GM21381 (cell line): ENCODE measurements around the gene PNPLA5.
"Not testable (repeated sequence)": the region's sequence is repeated elsewhere in the genome, so short reads cannot be mapped to it uniquely, and the experiment has no call there.

ENCODE experiments used
- ATAC-seq: cut with Tn5 transposase; IDR thresholded peaks from one replicate; pipeline ENCODE4 v1.9.1; 2021; ENCODE audit warnings: mild to moderate bottlenecking, moderate library complexity; ENCODE audit not compliant: unreplicated experiment

The PNPLA5 gene, protein sequence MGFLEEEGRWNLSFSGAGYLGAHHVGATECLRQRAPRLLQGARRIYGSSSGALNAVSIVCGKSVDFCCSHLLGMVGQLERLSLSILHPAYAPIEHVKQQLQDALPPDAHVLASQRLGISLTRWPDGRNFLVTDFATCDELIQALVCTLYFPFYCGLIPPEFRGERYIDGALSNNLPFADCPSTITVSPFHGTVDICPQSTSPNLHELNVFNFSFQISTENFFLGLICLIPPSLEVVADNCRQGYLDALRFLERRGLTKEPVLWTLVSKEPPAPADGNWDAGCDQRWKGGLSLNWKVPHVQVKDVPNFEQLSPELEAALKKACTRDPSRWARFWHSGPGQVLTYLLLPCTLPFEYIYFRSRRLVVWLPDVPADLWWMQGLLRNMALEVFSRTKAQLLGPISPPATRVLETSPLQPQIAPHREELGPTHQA

DNA sequence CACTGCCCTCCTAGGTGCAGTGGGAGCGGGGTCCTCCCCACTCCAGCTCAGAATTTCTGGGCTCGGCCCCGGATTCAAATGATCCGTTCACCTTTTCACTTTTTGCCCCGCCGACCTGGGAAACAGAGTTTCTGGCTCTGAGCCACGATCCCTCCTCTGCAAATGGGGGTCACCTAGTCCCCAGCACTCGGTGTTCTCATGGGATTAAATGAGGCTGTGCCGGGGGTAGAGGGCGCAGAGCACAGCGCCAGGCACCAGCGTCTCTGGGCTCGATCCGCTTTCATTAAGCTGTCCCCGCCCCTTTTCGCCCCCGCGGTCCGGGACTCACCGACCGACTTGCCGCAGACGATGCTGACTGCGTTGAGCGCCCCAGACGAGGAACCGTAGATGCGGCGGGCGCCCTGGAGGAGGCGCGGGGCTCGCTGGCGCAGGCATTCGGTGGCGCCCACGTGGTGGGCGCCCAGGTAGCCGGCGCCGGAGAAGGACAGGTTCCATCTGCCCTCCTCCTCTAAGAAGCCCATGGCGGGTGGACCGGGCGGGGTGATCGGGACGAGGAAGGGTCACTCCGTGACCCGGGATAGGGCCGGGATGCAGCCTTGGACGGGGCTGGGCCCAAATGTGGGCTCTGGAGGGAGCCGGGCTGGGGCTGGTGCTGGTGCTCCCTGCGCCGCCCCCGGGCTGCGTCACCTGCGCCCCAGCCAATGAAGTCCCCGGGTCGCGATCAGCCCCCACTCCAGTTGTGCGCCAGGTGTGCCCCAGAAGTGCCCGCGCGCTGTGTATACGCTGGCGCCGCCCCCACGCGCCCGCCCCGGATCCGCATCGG lies at the start of gene PNPLA5:
Gene PNPLA5, minus strand, starts transcription at position 654 of the 823 bp plus-strand sequence. Its CDS starts 133 bp downstream, at position 521.
- no peak for ATAC-seq

DNA sequence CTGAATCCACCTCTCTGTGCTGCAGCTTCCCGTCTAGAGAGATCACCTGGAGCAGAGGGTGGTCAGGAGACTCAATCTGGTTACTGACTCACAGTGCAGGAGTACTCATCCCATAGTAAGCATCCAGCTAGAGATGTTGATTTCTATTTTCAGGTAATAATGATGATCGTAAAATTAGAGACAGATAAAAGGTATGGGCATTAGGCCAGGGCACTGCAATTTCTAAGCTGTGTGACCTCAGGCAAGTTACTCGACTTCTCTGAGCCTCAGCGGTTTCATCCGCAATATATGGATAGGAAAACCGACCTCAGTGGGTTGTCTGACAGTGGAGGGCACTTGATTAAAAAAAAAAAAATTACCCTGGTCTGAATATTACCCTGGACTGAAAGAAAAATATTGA lies 49.6 kb upstream of the PNPLA5 start:
- no peak for ATAC-seq

DNA sequence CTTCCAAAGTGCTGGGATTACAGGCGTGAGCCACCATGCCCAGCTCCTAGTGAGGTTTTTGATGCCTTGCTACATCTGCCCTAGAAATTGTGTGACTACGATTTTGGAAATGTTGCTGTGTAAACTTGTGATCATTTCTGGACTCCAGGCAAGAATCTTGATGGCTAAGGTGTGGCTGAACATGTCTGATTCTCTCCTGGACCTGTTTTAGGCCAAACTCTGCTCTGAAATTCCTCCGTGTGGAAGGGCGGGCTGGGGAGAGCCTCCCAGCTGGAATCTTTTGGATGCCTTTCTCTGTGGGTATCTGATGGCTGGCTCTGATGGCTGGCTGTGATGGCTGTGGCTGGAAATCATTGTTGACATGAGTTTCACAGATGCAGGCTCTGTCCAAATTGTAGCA lies 40.0 kb upstream of the PNPLA5 start:
- ATAC-seq: no peak

DNA sequence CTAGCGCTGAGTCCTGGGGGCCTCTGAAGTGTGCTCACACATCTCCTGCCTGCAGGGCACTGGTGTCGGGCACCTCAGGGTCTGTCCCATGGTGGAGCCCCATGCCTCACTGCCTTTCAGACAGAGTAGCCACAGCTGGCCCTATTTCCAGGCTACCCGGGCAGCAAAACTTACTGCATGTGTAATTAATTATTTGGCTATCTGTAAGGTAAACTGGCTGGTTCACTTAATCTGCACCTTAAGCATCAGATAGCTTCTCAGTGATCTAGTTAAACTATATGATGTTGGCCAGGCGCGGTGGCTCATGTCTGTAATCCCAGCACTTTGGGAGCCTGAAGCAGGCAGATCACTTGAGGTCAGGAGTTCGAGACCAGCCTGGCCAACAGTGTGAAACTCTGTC lies 37.1 kb upstream of the PNPLA5 start:
- ATAC-seq: no peak

DNA sequence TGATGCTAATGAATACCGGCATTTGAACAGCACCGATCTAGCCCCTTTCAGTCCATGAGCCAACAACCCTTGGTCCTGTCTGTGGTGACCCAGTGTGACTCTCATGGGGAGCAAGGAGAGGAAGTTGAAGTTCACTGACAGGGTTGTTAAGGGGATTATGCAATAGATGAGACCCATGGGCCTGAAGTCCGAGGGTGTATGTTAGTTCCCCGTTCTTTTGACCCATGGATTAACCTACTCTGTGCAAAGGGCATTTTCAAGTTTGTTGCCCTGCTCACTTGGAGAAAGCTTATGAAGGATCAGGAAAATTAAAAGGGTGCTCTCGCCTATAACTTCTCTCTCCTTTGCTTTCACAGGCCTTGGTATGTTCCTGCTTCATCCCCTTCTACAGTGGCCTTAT lies 36.7 kb upstream of the PNPLA5 start:
- ATAC-seq: no peak

DNA sequence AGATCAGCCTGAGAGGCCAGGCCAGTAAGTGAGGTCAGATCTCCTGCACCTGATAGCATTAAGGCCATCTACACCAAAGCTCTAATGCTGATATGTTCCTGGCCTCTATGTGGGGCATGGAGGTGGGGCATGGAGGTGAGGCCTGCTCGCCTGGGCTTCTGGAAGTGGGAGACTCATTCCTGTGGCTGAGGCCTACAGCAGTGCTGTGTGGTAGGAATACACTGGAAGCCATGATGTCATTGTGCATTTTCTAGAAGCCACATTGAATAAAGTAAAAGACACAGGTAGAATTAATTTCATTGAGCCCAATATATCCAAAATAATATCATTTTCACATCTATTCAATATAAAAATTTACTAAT lies 34.5 kb upstream of the PNPLA5 start:
- ATAC-seq: no peak

DNA sequence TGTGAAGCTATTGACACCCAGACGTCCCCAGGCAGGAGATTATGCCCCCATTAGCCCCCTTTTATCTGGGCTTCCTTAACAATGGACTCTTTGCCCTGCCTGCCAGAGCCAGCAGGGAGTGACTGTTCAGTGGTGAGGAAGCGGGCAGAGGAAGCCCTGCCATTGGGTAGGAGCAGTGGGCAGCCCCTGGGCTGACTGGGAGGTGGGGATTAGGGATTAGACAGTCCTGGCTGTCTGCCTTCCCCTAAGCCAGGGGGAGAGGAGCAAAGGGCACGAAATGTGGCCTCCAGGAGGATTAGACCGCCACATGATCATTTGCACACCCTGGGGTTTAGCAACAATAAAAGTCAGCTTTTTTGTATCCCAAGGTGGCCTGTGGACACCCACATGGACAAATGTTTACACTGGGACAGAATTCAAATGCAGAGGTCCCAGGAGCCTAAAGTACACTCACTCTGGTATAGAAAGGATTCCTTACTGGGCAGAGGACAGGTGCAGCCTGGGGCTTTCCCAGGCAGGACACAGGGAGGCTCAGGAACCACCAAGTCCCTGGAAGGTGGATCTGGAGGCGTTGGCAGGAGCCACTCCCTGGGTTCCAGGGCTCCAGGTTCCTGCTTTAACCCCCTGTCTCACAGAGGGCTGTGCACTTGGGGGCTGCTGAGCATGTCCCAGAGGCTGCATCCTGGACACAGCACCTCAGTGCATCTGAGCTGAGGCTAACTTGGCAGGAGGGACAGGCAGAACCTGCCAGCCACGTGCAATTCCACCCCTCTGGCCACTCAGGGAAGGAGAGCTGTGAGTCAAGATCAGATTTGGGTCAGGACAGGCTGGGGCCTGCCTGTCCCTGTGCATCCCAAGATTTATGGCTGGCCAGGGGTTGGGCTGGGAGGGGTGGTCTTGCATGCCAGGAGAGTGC lies 33.9 kb upstream of the PNPLA5 start:
- no peak for ATAC-seq

DNA sequence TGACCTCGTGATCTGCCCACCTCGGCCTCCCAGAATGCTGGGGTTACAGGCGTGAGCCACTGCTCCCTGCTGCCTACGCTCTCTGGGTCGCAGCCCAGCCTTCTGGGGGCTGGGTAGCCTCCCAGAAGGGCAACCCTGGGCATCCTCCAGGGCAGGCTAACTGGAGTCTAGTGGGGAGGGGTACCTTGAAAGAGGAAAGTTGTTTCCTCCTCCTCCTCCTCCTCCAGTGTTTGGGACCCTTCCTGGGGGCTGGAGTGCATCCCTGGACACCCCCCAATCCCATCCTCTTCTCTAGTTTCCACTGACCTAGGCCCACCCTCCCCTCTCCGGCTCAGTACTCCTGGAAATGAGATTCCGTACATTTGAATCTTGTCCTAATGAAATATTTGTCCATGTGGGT lies 33.1 kb upstream of the PNPLA5 start:
- no peak for ATAC-seq

DNA sequence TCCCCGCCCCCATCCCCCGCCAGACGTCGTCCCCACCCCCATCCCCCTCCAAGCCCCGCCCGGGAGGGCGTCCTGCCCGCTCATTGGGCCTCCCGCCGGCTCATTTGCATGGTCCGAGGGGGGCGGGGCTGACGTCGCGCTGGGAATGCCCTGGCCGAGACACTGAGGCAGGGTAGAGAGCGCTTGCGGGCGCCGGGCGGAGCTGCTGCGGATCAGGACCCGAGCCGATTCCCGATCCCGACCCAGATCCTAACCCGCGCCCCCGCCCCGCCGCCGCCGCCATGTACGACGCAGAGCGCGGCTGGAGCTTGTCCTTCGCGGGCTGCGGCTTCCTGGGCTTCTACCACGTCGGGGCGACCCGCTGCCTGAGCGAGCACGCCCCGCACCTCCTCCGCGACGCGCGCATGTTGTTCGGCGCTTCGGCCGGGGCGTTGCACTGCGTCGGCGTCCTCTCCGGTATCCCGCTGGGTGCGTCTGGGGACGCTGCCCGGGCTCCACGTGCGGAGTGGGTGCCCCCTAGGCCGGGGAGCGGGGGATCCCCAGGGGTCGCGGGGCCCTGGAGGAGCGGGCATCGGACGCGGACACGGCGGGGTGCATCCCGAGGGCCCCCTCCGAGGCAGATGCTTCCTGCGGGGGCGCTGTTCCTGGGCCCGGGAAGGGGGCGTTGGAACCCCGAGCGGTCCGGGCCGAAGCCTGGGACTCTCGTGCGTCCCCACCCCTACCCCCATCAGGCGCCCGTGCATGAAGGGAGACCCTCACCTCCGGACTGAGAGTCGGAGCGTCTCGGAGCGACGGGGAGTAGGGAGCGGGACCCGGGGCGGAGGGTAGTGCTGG lies 32.0 kb upstream of the PNPLA5 start, which contains the start of gene PNPLA3:
Gene PNPLA3, plus strand, starts transcription at position 175 of the 834 bp plus-strand sequence. Its CDS starts 107 bp downstream, at position 282.
- no peak for ATAC-seq

DNA sequence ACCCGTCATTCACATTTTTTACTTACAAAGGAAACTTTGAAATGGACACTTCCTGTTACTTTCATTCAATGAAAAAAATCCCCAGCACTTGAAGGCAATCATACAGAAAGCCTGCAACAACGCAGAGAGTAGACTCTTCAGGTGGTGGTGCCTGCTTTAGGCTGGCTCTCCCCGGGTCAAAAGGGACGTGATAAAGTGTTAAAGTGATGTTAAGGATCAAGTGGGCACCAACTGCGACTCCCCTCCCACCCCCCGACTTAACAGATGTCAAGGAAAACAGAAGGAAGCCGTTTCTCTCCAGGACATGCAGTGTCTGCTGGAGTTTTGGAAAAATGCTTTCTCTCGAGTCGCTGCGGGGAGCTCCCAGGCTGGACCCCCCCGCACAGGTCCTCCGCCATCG lies 31.4 kb upstream of the PNPLA5 start:
- no peak for ATAC-seq

DNA sequence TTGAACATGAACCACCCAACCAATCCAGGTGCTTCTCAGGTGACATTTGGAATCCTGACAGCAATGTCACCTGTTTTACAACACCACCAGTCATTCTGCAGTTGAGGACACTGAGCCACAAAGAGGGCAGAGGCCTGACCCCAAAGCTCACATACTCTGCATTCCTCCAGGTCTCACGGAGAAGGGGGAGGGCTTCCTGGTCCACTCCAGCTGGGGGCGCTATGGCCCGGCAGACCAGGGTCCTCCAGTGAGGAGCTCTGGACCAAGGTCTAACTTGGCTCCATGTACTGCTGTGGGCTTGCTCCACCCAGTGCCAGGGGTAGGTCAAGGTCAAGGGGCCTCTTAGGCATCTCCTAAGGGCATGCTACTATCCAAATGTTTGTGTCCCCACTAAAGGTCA lies 30.3 kb upstream of the PNPLA5 start:
- no peak for ATAC-seq

DNA sequence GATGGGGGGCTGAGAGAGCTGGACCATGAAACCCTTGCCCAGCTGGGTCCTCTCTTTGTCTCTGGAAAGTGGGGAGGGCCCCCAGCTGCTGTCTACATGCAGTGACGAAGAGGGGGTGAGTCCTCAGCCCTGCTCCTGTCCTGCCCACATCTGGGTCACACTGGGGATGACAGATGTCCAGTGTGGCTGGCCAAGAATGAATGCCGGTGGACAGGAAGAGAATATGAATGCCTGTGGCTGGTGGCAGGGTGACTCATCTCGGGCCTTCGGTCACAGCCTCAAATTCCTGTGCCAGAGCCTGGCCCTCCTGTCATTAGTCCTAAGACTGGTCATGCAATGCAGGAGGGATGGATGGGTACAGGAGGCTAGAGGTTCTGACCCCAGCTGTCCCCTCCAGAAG lies 29.6 kb upstream of the PNPLA5 start:
- ATAC-seq: no peak

DNA sequence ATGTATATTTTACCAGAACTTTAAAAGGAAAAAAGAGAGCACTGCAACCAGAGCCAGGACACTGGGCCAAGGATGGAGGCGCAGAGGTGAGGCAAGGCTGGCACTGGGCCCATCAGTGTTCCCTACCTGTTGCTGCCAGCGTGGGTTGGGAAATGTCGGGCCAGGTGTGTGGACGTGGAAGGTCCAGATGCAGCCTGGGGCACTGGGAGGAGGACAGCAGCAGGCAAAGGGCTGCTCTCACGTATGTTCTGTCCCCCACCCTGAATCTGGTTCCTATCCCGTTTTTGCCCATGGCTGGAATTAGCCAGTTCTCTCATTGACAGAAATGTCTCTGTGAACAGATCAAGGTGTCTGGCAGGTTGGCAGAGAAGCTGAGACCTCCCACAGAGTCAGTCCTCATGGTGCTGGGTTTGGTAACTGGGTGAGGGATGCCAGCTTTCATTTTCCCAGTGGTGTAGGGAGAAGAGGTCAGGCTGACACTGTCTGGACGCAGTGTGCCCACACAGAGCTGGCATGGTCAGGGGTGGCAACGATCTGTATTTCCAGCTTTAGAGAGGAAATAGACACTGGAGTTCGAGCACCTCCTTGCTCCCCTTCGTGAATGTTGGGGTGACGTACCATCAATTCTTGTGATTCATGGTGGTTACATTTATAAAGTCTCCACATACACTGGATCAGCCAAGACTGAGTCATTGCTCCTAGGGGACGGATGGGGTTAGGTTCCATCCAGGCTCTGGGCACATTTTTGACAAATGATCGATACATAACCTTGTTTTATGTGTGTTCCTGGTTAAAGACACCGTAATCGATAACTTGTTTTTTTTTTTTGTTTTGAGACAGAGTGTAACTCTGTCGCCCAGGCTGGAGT lies 27.5 kb upstream of the PNPLA5 start:
- no peak for ATAC-seq

DNA sequence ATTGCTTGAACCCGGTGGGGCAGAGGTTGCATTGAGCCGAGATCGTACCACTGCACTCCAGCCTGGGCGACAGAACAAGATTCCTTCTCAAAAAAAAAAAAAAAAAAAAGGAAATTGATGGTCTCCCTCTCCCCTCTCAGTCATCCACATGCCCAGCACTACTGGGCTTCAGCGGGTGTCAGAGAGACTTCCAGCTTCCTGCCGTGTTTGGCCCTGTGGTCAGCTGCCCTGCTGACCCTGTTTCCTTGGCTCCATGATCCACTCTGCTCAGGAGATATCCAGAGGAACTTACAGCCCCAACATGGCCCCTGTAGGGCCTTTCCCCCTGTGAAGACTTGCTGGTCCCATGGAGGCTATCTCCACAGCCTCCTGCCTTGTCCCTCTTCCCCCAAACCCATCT lies 25.7 kb upstream of the PNPLA5 start:
- ATAC-seq: no peak

DNA sequence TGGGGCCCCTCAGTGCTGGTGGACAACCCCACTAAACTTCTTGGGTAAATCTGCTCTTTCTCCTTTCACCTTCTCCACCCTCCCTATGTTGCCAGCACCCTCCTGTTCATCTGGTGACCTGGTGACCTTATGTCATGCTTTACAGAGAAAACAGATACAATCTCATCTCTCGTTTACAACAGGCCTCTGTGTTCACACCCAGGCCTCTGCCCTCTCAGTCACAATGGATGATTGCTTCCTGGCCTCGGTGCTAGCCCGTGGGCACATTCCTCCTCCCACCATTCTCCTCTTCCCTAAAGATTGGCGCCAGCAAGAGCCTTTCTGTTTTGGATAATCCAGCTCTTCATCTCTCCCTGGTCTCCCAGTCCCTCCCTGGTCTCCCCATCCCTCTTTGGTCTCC lies 19.5 kb upstream of the PNPLA5 start:
- ATAC-seq: no peak

DNA sequence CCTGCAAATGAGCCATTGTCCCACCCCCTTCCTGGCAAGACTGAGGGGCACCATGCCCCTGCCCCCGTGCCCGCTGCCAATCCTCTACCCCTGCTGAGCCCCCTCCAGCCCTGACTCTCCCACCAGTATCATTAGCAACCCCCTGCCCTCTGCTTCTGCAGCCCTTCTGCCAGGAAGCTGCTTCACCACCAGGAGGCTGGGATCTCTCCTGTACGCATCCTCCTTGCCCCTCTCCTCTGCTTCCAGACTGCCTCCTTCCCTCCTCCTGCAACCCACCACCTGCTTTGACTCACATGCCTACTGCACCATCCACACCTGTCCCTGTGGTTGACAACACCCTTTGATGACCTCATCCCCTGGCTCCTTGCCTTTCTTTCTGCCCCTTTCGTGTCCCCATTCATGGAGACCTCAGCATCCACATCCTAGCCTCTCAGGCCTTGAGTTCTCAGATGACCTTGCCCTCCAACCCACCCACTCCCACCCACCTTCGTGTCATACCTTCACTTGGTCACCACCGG lies 18.4 kb upstream of the PNPLA5 start:
- no peak for ATAC-seq

DNA sequence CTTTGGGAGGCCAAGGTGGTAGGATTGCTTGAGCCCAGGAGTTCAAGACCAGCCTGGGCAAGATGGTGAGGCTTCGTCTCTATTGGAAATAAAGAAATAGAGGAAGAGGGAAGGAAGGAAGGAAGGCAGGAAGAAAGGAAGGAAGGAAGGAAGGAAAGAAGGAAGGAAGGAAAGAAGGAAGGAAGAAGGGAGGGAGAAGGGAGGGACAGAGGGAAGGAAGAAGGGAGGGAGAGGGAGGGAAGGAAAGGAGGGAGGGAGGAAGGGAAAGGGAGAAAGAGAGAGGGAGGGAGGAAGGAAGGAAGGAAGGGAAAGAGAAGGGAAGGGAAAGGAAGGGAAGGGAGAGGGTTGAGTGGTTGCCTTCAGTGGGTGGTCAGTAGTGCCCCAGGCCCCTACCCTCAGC lies 17.9 kb upstream of the PNPLA5 start:
- no peak for ATAC-seq

DNA sequence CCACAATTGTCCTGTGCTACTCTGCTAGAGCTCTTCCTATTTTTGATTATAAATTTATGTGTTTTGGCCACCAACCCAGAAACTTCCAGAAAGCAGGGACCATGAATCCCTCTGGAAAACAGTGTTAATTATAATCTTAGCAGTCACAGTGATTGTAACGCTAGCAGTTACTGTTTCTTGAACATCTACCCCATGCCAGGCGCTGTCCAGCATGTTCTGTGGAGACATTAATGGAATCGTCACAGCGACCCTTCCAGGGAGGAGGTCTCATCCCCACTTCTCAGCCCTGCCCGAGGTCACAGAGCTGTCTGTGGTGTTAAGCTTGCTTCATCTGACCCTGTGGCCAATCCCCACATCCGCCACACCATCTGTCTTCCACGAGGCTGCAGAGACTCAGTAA lies 13.9 kb upstream of the PNPLA5 start:
- no peak for ATAC-seq

DNA sequence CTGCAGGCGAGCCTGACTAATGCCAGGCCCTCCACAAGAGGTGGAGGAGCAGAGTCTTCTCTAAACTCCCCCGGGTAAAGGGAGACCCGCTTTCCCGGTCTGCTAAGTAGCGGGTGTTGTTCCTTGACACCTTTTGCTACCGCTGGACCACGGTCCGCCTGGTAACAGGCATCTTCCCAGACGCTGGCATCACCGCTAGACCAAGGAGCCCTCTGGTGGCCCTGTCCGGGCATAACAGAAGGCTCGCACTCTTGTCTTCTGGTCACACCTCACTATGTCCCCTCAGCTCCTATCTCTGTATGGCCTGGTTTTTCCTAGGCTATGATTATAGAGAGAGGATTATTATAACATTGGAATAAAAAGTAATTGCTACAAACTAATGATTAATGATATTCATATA lies 12.6 kb upstream of the PNPLA5 start:
- not testable (repeated sequence) for ATAC-seq
